Measurements from ENCODE around the gene POU6F2. TPM values are rescaled to one million over a fixed set of nuclear protein-coding genes. Genes with fewer than 3 reads are reported as not detected.

The POU6F2 gene
- total RNA-seq, 1 donor from 2014 or later: 7.9 TPM

DNA sequence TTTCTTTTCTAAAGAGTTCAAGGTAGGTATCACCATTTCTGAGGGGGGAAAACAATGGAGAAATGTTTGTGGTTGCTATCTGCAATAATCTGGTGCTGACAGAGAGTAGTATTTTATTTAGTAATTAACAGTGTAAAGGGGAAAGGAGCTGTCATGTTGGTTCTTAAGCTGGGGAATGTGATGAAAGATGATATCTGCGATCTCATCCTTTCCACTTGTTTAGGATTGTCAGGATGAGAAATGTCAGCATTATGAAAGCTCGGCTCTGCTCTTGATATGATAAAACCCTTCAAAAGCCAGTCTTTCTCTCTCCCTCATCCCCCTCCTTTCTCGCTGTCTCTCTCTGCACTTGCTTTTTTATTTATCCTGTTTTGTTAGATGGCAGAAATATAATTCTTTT is 106.1 kb downstream of the POU6F2 start:
- Mint-ChIP-seq H3K9me3 (no peaks in the 10 kb centered on the region), H3K4me3 (no peak overlapping the region), H3K27ac (ENCODE audit: unreplicated experiment) (no peak overlapping the region), H3K36me3 (ENCODE audit: low read depth) (no peaks in the 10 kb centered on the region), H3K4me1 (peaks cover 41% of the 10 kb centered on the region), H3K27me3 (ENCODE audit: low read depth) (peaks cover 13% of the 10 kb centered on the region)
- TF ChIP-seq, protein P1, sequence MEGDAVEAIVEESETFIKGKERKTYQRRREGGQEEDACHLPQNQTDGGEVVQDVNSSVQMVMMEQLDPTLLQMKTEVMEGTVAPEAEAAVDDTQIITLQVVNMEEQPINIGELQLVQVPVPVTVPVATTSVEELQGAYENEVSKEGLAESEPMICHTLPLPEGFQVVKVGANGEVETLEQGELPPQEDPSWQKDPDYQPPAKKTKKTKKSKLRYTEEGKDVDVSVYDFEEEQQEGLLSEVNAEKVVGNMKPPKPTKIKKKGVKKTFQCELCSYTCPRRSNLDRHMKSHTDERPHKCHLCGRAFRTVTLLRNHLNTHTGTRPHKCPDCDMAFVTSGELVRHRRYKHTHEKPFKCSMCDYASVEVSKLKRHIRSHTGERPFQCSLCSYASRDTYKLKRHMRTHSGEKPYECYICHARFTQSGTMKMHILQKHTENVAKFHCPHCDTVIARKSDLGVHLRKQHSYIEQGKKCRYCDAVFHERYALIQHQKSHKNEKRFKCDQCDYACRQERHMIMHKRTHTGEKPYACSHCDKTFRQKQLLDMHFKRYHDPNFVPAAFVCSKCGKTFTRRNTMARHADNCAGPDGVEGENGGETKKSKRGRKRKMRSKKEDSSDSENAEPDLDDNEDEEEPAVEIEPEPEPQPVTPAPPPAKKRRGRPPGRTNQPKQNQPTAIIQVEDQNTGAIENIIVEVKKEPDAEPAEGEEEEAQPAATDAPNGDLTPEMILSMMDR (conservative IDR thresholded peaks at IDR 0.05): no peak
- DNase-seq (ENCODE audit: low read depth, low spot score): no peak

DNA sequence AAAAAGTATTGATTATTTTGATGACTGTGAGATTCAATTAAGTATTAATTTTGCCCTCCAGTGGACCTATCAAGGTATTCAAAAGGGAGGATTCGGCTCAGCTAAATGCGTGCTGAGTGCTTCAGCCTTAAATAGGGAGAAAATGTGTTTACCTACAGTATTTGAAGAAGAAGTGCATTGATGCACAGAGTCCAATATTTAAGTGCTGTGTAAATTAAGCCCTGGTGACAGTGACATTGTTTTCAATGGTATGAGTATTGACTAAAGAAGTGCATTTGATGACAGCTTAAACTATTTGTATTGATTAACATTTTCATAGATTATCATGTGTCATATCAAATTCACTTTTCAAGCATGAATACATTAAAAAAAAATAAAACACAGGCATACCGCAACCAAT is 106.6 kb downstream of the POU6F2 start:
- peaks cover 47% of the 10 kb centered on the region for H3K4me1 Mint-ChIP-seq
- H3K36me3 Mint-ChIP-seq (ENCODE audit: low read depth): no peaks in the 10 kb centered on the region

DNA sequence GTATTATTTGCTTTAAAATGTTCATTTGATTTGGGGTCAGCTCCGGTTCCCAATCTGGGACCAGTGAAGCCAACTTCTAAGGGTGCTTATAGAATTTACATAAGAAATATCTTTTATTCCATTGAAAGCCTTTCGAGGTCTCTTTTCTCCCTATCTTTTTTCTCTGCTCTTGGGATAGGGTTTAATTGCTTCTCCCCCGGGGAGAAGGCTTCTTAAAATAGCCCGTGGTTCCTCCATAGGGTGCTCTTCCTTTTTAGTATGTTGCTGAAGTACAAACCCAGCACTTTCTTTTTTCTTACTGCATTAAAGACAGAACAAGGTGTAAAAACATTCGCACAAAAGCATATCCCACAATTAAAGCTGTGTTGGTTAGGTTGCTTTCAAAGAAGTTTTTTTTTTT is 107.5 kb downstream of the POU6F2 start:
- Mint-ChIP-seq H3K36me3 (ENCODE audit: low read depth) (no peaks in the 10 kb centered on the region), H3K4me3 (peak overlapping the region; percentile 71), H3K27me3 (ENCODE audit: low read depth) (peaks cover 13% of the 10 kb centered on the region), H3K9me3 (no peaks in the 10 kb centered on the region), H3K4me1 (peaks cover 55% of the 10 kb centered on the region), H3K27ac (ENCODE audit: unreplicated experiment) (peak overlapping the region; percentile 0)
- TF ChIP-seq, protein P1 (conservative IDR thresholded peaks at IDR 0.05): no peak
- DNase-seq (ENCODE audit: low read depth, low spot score): no peak

More for the DNA sequence above, 106.6 kb downstream of the POU6F2 start:
- Mint-ChIP-seq H3K9me3 (no peaks in the 10 kb centered on the region), H3K4me3 (no peak overlapping the region), H3K27ac (ENCODE audit: unreplicated experiment) (no peak overlapping the region), H3K27me3 (ENCODE audit: low read depth) (peaks cover 13% of the 10 kb centered on the region)
- TF ChIP-seq, protein P1 (conservative IDR thresholded peaks at IDR 0.05): no peak
- no peak for DNase-seq (ENCODE audit: low read depth, low spot score)

DNA sequence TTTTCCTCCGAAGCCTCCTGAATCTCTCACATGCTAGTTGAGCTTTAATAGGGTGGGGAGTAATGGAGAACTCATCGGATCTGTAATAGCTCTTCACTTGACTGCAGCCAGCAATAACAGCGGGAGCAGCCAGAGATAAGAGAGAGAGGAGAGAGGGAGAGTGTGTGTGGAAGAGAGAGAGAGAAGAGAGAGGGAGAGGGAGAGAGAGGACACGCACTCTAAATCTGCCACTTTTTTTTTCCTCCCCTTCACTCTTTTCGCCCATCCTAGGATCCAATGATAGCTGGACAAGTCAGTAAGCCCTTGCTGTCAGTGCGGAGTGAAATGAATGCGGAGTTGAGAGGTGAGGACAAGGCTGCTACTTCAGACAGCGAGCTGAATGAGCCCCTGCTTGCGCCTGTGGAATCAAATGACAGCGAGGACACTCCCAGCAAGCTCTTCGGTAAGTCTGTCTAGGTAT is 107.9 kb downstream of the POU6F2 start:
- Mint-ChIP-seq H3K27me3 (ENCODE audit: low read depth) (peaks cover 13% of the 10 kb centered on the region), H3K27ac (ENCODE audit: unreplicated experiment) (peak overlapping the region; percentile 0), H3K36me3 (ENCODE audit: low read depth) (no peaks in the 10 kb centered on the region), H3K4me1 (peaks cover 57% of the 10 kb centered on the region), H3K4me3 (peak overlapping the region; percentile 71), H3K9me3 (no peaks in the 10 kb centered on the region)
- TF ChIP-seq, protein P1 (conservative IDR thresholded peaks at IDR 0.05): no peak
- no peak for DNase-seq (ENCODE audit: low read depth, low spot score)

DNA sequence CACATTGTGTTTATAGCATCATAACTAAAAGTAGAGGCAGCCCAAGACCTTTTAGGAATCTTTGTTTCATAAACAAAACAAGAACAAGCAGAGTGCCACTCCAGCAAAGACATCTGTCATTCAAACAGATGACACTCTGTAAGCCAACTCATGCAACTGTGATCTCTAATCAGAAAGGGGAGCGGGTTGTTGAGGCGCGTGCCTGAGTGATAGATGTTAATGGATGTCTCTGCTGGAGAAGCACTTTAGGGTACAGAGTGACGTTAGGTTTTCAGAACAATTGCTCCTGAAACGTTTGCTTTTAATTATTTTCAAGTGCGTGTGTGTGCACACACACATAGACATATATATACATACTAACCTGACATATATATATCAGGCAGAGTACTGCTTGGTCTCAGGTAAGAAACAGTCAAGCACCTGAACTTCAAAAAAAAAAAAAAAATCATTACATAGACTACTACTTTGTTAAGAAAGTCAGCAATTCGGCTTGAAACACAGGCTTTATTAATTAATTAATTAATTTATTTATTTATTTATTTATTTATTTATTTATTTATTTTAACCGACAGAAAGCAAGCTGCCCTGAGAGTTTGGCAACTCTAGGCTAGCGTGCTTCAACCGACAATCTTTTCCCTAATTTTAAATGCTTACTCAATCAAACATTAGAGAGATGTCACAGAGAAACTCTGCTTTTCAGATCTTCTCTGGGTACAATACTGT is 109.1 kb downstream of the POU6F2 start:
- H3K36me3 Mint-ChIP-seq (ENCODE audit: low read depth): no peaks in the 10 kb centered on the region
- TF ChIP-seq, protein P1 (conservative IDR thresholded peaks at IDR 0.05): no peak
- H3K27me3 Mint-ChIP-seq (ENCODE audit: low read depth): peaks cover 13% of the 10 kb centered on the region
- H3K27ac Mint-ChIP-seq (ENCODE audit: unreplicated experiment): no peak overlapping the region
- H3K4me3 Mint-ChIP-seq: no peak overlapping the region
- H3K4me1 Mint-ChIP-seq: peaks cover 65% of the 10 kb centered on the region
- DNase-seq (ENCODE audit: low read depth, low spot score): no peak
- no peaks in the 10 kb centered on the region for H3K9me3 Mint-ChIP-seq
